Stomach (tissue), 9 donors: ENCODE data around the gene PLXNB2. TPM values are rescaled to one million over a fixed set of nuclear protein-coding genes. Genes with fewer than 3 reads are reported as not detected.

Experiments used
- DNase-seq, 2 donors: peaks; one replicate each; pipeline versions ENCODE4 v3.0.0 to v3.0.0-alpha.2; 2013 to 2019
- H3K27ac ChIP-seq, 5 donors: fragments of 200-600 bp in 4 of 5; sonication (generic) in 4 of 5; one replicate each; pipeline ENCODE4 v1.5.1; 2013 to 2019; ENCODE audit warnings: mild to moderate bottlenecking in 1 of 5, moderate library complexity in 1 of 5
- H3K27me3 ChIP-seq, 3 donors: fragments of 200-600 bp; sonication (generic); one replicate each; pipeline ENCODE4 v1.5.1; 2017 to 2019; ENCODE audit warnings: mixed run types in 1 of 3
- H3K36me3 ChIP-seq, 4 donors: fragments of 200-600 bp; sonication (generic); 1 replicate in 3 of 4; 2 replicates in 1 of 4; pipeline ENCODE4 v1.5.1; 2016 to 2019
- H3K4me1 ChIP-seq, 4 donors: fragments of 200-600 bp; sonication (generic); one replicate each; pipeline ENCODE4 v1.5.1; 2016 to 2019
- H3K4me3 ChIP-seq, 4 donors: fragments of 200-600 bp; sonication (generic) in 3 of 4; one replicate each; pipeline ENCODE4 v1.5.1; 2016 to 2019; ENCODE audit warnings: mild to moderate bottlenecking in 1 of 4
- H3K9me3 ChIP-seq, 4 donors: fragments of 200-600 bp; sonication (generic); one replicate each; pipeline ENCODE4 v1.5.1; 2016 to 2019
- EP300 ChIP-seq: sonication (generic); formaldehyde crosslinking; IDR thresholded peaks from one replicate; pipeline ENCODE4 v1.6.1; 2017; ENCODE audit warnings: antibody characterized with exemption
- POLR2A ChIP-seq, 4 donors: fragments of 450-650 bp; IDR thresholded peaks; one replicate each; pipeline ENCODE4 v1.6.1; 2016; ENCODE audit warnings: antibody characterized with exemption in 4 of 4, control low read depth in 2 of 4, mild to moderate bottlenecking in 1 of 4, moderate library complexity in 1 of 4
- POLR2AphosphoS5 ChIP-seq, 3 donors: sonication (generic); formaldehyde crosslinking; IDR thresholded peaks; one replicate each; pipeline ENCODE4 v1.6.1; 2016; ENCODE audit warnings: antibody characterized with exemption in 3 of 3
- WGBS, 5 donors: extraction: QIAGEN DNeasy Blood & Tissue Kit in 3 of 5; methylation state at CpG; one replicate each; pipeline versions ENCODE4 v1.1.5 to v1.1.7; 2013 to 2018; 5-methylcytosine and 5-hydroxymethylcytosine counted together
- intact Hi-C: fragments of 100-400 bp; cut with DNase I; formaldehyde crosslinking; loops from one replicate; pipeline ENCODE4 v1.15.1; 2023; ENCODE audit warnings: low total_unique reads
- polyA plus RNA-seq, 3 donors: library from polyadenylated mRNA; stranded (reverse); fragments of 200-250 nt; gene quantifications; one replicate each; pipeline ENCODE4 v1.2.3, GENCODE V29; 2013
- total RNA-seq, 5 donors: library from RNA; depleted of rRNA; stranded (reverse); fragments of >200 nt; gene quantifications; one replicate each; pipeline versions ENCODE4 v1.1.0 to v1.2.3, GENCODE V29; 2014 to 2016
- TF ChIP-seq, protein P1 (sequence below), 7 experiments: fragments of 450-650 bp in 4 of 7; fragments of 200-600 bp in 3 of 7; sonication (generic) in 3 of 7; IDR thresholded peaks; one replicate each; pipeline ENCODE4 v1.5.1; 2016 to 2019; ENCODE audit warnings: antibody characterized with exemption in 7 of 7, control low read depth in 2 of 7, mild to moderate bottlenecking in 1 of 7
- donor health status: healthy with polysubstance abuse.
- donor health status: Bipolar disorder and iron deficiency.
- donor health status: healthy.

PLXNB2 gene
- total and polyA plus RNA-seq, 8 donors, result 50.3 to 648 (median 269) TPM

DNA sequence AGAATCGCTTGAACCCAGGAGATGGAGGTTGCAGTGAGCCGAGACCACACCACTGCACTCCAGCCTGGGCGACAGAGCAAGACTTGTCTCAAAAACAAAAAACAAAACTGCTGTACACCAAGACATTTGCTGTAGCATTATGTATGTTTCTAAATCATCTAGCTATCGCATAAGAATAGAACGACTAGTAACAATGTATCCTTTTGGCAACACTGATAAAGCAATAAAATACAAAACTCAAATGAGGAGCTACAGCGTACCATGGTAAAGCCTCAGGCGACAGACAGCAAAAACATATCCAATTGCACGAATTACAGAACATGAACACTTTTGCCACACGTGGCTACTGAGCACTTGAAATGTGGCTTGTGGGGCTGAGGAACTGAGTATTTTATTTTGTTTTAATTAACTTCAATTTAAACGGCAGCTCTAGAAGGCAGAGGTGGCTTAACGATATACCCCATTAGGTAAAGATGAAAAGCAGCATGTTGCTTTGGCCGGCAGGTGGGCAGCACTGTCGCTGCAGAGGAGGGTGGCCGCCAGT, 65.0 kb downstream of the PLXNB2 start:
- intact Hi-C loops, result no loop called here
- Histone ChIP-seq H3K27ac (no peak overlapping the region), H3K4me3 (peak overlapping the region; percentile 83 to 97 (median 92)), H3K9me3 (no peaks in the 10 kb centered on the region), H3K36me3 (peaks cover 25 to 51% (median 40%) of the 10 kb centered on the region in 4 donors), H3K27me3 (no peaks in the 10 kb centered on the region), H3K4me1 (peaks cover 38 to 72% (median 62%) of the 10 kb centered on the region in 4 donors)
- no peak for TF ChIP-seq EP300
- WGBS, 5 donors, result 54 to 63% (median 58%) methylated on average over 14 of the region's 14 CpGs
- no peak for DNase-seq

DNA sequence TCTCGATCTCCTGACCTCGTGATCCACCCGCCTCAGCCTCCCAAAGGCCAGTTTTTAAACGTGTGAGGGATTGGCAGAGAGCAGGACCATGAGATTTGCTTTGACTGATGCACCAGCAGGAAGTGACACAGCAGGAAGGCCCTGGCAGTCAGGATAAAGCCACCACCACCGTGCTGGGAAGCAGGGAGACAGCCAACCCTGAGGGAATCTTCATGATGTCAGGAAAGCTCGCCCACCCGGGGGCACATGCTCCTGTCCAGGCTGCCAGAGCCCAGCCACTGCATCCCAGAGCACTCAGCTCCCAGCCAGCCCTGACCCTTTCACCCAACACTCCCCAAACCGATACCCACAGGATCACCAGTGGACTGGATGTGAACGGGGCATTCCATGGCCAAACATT, 68.7 kb downstream of the PLXNB2 start:
- TF ChIP-seq POLR2A (IDR thresholded peaks at IDR 0.05), result no peak
- TF ChIP-seq EP300, result no peak
- TF ChIP-seq, protein P1, sequence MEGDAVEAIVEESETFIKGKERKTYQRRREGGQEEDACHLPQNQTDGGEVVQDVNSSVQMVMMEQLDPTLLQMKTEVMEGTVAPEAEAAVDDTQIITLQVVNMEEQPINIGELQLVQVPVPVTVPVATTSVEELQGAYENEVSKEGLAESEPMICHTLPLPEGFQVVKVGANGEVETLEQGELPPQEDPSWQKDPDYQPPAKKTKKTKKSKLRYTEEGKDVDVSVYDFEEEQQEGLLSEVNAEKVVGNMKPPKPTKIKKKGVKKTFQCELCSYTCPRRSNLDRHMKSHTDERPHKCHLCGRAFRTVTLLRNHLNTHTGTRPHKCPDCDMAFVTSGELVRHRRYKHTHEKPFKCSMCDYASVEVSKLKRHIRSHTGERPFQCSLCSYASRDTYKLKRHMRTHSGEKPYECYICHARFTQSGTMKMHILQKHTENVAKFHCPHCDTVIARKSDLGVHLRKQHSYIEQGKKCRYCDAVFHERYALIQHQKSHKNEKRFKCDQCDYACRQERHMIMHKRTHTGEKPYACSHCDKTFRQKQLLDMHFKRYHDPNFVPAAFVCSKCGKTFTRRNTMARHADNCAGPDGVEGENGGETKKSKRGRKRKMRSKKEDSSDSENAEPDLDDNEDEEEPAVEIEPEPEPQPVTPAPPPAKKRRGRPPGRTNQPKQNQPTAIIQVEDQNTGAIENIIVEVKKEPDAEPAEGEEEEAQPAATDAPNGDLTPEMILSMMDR (IDR thresholded peaks at IDR 0.05), result no peak
- TF ChIP-seq POLR2AphosphoS5 (IDR thresholded peaks at IDR 0.05), result no peak
- Histone ChIP-seq H3K9me3 (no peaks in the 10 kb centered on the region), H3K27ac (no peak overlapping the region), H3K36me3 (peaks cover 15 to 55% (median 47%) of the 10 kb centered on the region in 4 donors), H3K27me3 (no peaks in the 10 kb centered on the region), H3K4me3 (no peak overlapping the region), H3K4me1 (peaks cover 27 to 43% (median 37%) of the 10 kb centered on the region in 4 donors)
- no peak for DNase-seq
- WGBS, 5 donors, result 83 to 88% (median 86%) methylated on average over 8 to 9 of the region's 9 CpGs
- intact Hi-C loops, result no loop called here

DNA sequence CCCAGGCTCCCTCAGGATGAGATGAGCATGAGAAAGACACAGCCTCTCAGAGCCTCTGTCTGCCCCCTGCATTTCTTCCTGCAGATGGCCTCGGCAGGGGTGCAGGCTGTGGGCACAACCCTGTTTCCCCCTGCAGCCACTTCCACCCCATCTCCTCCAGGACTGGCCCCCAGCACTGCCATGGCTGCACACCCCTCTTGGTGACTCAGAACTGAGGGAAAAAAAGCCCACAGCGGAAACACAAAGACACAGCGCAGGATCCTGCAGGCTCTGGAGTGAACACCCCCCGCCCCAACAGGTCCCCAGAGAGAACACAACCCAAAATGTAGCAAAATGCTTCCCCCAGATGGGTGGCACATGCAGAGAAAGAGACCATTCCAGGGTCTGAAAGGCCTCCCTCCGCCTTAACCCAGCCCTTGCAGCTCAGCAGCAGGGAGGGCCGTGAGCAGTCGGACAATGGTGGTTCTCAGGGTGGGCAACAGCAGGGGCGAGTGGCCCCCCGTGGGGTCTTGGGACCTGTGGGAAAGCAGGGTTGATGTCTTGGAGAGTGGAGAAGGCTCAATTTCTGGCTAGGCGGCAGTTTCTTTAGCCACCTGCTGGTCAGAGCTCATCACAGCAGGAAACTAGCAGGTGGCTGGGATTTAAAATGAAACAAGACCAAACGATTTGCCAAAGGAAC, 70.6 kb downstream of the PLXNB2 start:
- Histone ChIP-seq H3K4me3 (no peak overlapping the region), H3K36me3 (peaks cover 21 to 73% (median 65%) of the 10 kb centered on the region in 4 donors), H3K27ac (no peak overlapping the region), H3K27me3 (no peaks in the 10 kb centered on the region), H3K4me1 (peaks cover 8 to 24% (median 18%) of the 10 kb centered on the region in 4 donors), H3K9me3 (no peaks in the 10 kb centered on the region)
- TF ChIP-seq, protein P1 (IDR thresholded peaks at IDR 0.05), result peak in 3 of 7 experiments; percentile 15 to 24 (median 18)
- TF ChIP-seq POLR2AphosphoS5 (IDR thresholded peaks at IDR 0.05), result no peak
- WGBS, 5 donors, result 59 to 73% (median 66%) methylated on average over 11 of the region's 11 CpGs
- intact Hi-C loops, result no loop called here
- DNase-seq, result no peak

DNA sequence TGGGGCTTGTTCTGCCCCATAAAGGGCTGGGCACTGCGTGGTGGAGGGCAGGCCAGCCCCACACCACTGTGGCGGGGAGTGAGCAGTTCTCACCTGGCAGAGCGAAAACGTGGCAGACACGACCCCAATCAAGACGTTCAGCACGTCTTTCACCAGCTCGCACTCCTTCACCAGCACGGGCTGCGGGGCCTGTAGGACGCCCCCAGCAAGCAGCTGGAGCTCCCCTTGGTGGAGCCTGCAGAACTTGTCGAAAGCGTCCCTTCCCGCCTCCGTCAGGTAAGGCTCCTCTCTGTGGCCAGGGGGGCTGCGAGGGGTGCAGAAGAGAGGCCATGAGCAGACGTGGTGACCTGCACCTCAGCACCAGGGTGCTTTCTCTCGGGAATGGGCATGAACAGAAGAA, 74.2 kb downstream of the PLXNB2 start:
- H3K9me3 ChIP-seq, result no peaks in the 10 kb centered on the region
- no peak overlapping the region for H3K27ac ChIP-seq
- TF ChIP-seq, protein P1 (IDR thresholded peaks at IDR 0.05), result no peak
- no peak for TF ChIP-seq POLR2AphosphoS5 (IDR thresholded peaks at IDR 0.05)
- no peak for TF ChIP-seq EP300
- TF ChIP-seq POLR2A (IDR thresholded peaks at IDR 0.05), result no peak
- peaks cover 0 to 7% (median 0%) of the 10 kb centered on the region in 4 donors for H3K4me1 ChIP-seq
- H3K36me3 ChIP-seq, result peaks cover 16 to 86% (median 74%) of the 10 kb centered on the region in 4 donors
- WGBS, 5 donors, result 91 to 95% (median 93%) methylated on average over 18 of the region's 18 CpGs
- no peak for DNase-seq
- no peaks in the 10 kb centered on the region for H3K27me3 ChIP-seq
- intact Hi-C loops, result no loop called here
- H3K4me3 ChIP-seq, result no peak overlapping the region
